HCT116 (cell line): ENCODE measurements around the gene SPDYE3. TPM values are rescaled to one million over a fixed set of nuclear protein-coding genes. Genes with fewer than 3 reads are reported as not detected.

ENCODE experiments used
- ATAC-seq: fragments of 200-7000 bp; cut with Tn5 transposase; 2 replicates; pipeline ENCODE4 v1.9.1; 2020; ENCODE audit warnings: mild to moderate bottlenecking, moderate library complexity
- BruUV-seq: library from RNA; stranded (reverse); fragments of 400-500 nt; replicated peaks from 2 replicates; lab custom pipeline; 2021; lab: Mats Ljungman, UMichigan
- CTCF ChIA-PET: fragments of 300-600 bp; sonication (Branson Sonifier 250); formaldehyde crosslinking; loops from one replicate; lab custom pipeline; 2021; ENCODE audit warnings: antibody characterized with exemption; lab: Charles Lee
- POLR2A ChIA-PET: fragments of 300-600, 350-600 bp; sonication (Branson Sonifier 250); formaldehyde crosslinking; loops from one replicate; lab custom pipeline; 2021; ENCODE audit warnings: antibody characterized with exemption; lab: Charles Lee
- RAD21 ChIA-PET, 2 experiments: fragments of 300-600 bp; sonication (Branson Sonifier 250); formaldehyde crosslinking; loops; one replicate each; lab custom pipeline; 2023; ENCODE audit warnings: low total read pairs in 2 of 2; ENCODE audit not compliant: uncharacterized antibody in 2 of 2, unreplicated experiment in 2 of 2, low non-redundant PET in 1 of 2; lab: Charles Lee
- DNase-seq: peaks from one replicate; pipeline ENCODE4 v3.0.0-alpha.2; 2010; ENCODE audit warnings: low read depth, low spot score
- H2AFZ ChIP-seq: fragments of 200-600 bp; shearing (Covaris generic), sonication (generic); 2 replicates; pipeline ENCODE4 v1.6.1; 2017; ENCODE audit warnings: low read depth, mixed run types, mixed read lengths, antibody characterized with exemption, low read length; ENCODE audit not compliant: poor library complexity, severe bottlenecking
- H3K27ac ChIP-seq: 2 replicates; pipeline ENCODE4 v1.5.1; 2012; ENCODE audit warnings: low read depth, low read length
- H3K27me3 ChIP-seq: fragments of 200-600 bp; sonication (generic); 2 replicates; pipeline ENCODE4 v1.6.1; 2016; ENCODE audit warnings: mixed run types, low read length, mixed read lengths; ENCODE audit not compliant: insufficient read depth
- H3K36me3 ChIP-seq, 2 experiments: fragments of 200-500 bp in 1 of 2; fragments of 200-600 bp in 1 of 2; sonication (Bioruptor generic) in 1 of 2; sonication (generic) in 1 of 2; 2 replicates each; pipeline versions ENCODE4 v1.5.1 to v1.6.1; 2014 to 2016; ENCODE audit warnings: low read length in 2 of 2, inconsistent platforms in 1 of 2, mixed read lengths in 1 of 2, mixed run types in 1 of 2; ENCODE audit not compliant: insufficient read depth in 2 of 2, control insufficient read depth in 1 of 2
- H3K4me1 ChIP-seq, 2 experiments: fragments of 200-600 bp in 1 of 2; sonication (generic) in 1 of 2; 2 replicates each; pipeline versions ENCODE4 v1.5.1 to v1.6.1; 2012 to 2017; ENCODE audit warnings: low read length in 2 of 2, inconsistent platforms in 1 of 2, mild to moderate bottlenecking in 1 of 2, mixed read lengths in 1 of 2, mixed run types in 1 of 2, moderate library complexity in 1 of 2; ENCODE audit not compliant: insufficient read depth in 2 of 2, control insufficient read depth in 1 of 2
- H3K4me2 ChIP-seq: fragments of 200-600 bp; sonication (generic); 2 replicates; pipeline ENCODE4 v1.6.1; 2017; ENCODE audit warnings: mixed run types, low read length, mixed read lengths
- H3K4me3 ChIP-seq, 2 experiments: fragments of 200-600 bp in 1 of 2; sonication (generic) in 1 of 2; replicated peaks in 1 of 2; 2 replicates each; pipeline ENCODE4 v1.5.1; 2011 to 2016; ENCODE audit warnings: low read length in 2 of 2, control low read depth in 1 of 2, low read depth in 1 of 2, mild to moderate bottlenecking in 1 of 2, mixed read lengths in 1 of 2, mixed run types in 1 of 2
- H3K79me2 ChIP-seq: fragments of 200-600 bp; sonication (generic); 2 replicates; pipeline ENCODE4 v1.6.1; 2017; ENCODE audit warnings: mild to moderate bottlenecking, mixed run types, low read length, moderate library complexity, mixed read lengths; ENCODE audit not compliant: insufficient read depth
- H3K9ac ChIP-seq: fragments of 200-600 bp; sonication (generic); 2 replicates; pipeline ENCODE4 v1.6.1; 2016; ENCODE audit warnings: low read length, mixed read lengths
- H3K9me2 ChIP-seq: fragments of 200-600 bp; sonication (generic), shearing (Covaris generic); 2 replicates; pipeline ENCODE4 v1.6.1; 2017; ENCODE audit warnings: mixed run types, mild to moderate bottlenecking, moderate library complexity; ENCODE audit not compliant: insufficient read depth
- H3K9me3 ChIP-seq, 2 experiments: fragments of 200-500 bp in 1 of 2; fragments of 200-600 bp in 1 of 2; sonication (Bioruptor generic) in 1 of 2; sonication (generic) in 1 of 2; 2 replicates each; pipeline ENCODE4 v1.6.1; 2014 to 2017; ENCODE audit warnings: low read length in 2 of 2, mixed read lengths in 2 of 2, inconsistent platforms in 1 of 2, low read depth in 1 of 2, mild to moderate bottlenecking in 1 of 2, mixed run types in 1 of 2, moderate library complexity in 1 of 2; ENCODE audit not compliant: control insufficient read depth in 1 of 2, insufficient read depth in 1 of 2
- H4K20me1 ChIP-seq: fragments of 200-600 bp; sonication (generic), shearing (Covaris generic); 2 replicates; pipeline ENCODE4 v1.6.1; 2017; ENCODE audit warnings: mixed run types, mild to moderate bottlenecking, moderate library complexity; ENCODE audit not compliant: insufficient read depth
- SP1 ChIP-seq: IDR thresholded peaks from 2 replicates; pipeline ENCODE4 v1.6.1; 2012; ENCODE audit warnings: low read depth
- SRF ChIP-seq: IDR thresholded peaks from 2 replicates; pipeline ENCODE4 v1.6.1; 2012; ENCODE audit warnings: low read depth
- TCF7L2 ChIP-seq: IDR thresholded peaks from 2 replicates; pipeline ENCODE4 v1.7.0; 2011; ENCODE audit warnings: borderline replicate concordance, inconsistent platforms; ENCODE audit not compliant: insufficient read depth, insufficient read length; ENCODE audit errors: extremely low read depth
- YY1 ChIP-seq: IDR thresholded peaks from 2 replicates; pipeline ENCODE4 v1.6.1; 2011; ENCODE audit warnings: low read length, low read depth, moderate library complexity, mild to moderate bottlenecking; ENCODE audit not compliant: insufficient replicate concordance; ENCODE audit errors: extremely low read depth
- intact Hi-C: fragments of 100-400 bp; cut with micrococcal nuclease; formaldehyde crosslinking; loops from 2 replicates; pipeline ENCODE4 v1.10.0; 2022
- total RNA-seq: library from RNA; stranded (reverse); gene quantifications from one replicate; pipeline ENCODE4 v1.2.1, GENCODE V29; 2021; ENCODE audit not compliant: unreplicated experiment
- TF ChIP-seq, protein P1 (sequence below): IDR thresholded peaks from 2 replicates; pipeline ENCODE4 v1.6.1; 2012
- TF ChIP-seq, protein P2 (sequence below): IDR thresholded peaks from 2 replicates; pipeline ENCODE4 v1.6.1; 2012; ENCODE audit warnings: low read depth

Gene SPDYE3
- total RNA-seq, 1 experiment from 2014 or later: not detected

DNA sequence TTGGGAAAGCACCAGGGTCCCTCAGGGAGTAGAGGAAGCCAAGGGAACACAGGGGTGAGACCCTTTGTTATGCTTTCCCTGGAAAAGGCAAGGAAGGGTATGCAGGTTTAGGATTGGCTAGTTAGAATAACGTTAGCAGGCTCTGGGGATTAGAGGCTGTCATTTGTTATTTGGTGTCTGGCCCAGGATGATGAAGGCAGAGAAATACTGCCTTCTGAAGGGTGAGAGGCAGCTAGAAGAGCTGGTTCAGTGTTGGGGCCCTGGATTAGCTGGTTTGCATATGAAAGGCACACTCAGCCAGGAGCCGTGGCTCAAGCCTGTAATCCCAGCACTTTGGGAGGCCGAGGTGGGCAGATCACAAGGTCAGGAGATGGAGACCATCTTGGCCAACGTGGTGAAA, 62.8 kb downstream of the SPDYE3 start:
- BruUV-seq: no TSS peak
- Histone ChIP-seq H3K79me2 (no peaks in the 10 kb centered on the region), H2AFZ (no peak overlapping the region), H3K9me2 (no peaks in the 10 kb centered on the region), H3K27ac (no peak overlapping the region), H4K20me1 (no peaks in the 10 kb centered on the region), H3K9me3 (no peaks in the 10 kb centered on the region), H3K9ac (no peak overlapping the region), H3K4me1 (no peaks in the 10 kb centered on the region), H3K4me2 (no peak overlapping the region), H3K36me3 (0 out of 4 replicates have a peak, but pooled peaks cover 0 to 2% of the 10 kb centered on the region in 2 experiments), H3K27me3 (no peaks in the 10 kb centered on the region), H3K4me3 (no peak overlapping the region)
- CTCF ChIA-PET: no interaction called here
- TF ChIP-seq TCF7L2 (no peak), YY1 (no peak), SRF (no peak), SP1 (no peak)
- TF ChIP-seq, protein P1, sequence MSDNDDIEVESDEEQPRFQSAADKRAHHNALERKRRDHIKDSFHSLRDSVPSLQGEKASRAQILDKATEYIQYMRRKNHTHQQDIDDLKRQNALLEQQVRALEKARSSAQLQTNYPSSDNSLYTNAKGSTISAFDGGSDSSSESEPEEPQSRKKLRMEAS: no peak
- TF ChIP-seq, protein P2, sequence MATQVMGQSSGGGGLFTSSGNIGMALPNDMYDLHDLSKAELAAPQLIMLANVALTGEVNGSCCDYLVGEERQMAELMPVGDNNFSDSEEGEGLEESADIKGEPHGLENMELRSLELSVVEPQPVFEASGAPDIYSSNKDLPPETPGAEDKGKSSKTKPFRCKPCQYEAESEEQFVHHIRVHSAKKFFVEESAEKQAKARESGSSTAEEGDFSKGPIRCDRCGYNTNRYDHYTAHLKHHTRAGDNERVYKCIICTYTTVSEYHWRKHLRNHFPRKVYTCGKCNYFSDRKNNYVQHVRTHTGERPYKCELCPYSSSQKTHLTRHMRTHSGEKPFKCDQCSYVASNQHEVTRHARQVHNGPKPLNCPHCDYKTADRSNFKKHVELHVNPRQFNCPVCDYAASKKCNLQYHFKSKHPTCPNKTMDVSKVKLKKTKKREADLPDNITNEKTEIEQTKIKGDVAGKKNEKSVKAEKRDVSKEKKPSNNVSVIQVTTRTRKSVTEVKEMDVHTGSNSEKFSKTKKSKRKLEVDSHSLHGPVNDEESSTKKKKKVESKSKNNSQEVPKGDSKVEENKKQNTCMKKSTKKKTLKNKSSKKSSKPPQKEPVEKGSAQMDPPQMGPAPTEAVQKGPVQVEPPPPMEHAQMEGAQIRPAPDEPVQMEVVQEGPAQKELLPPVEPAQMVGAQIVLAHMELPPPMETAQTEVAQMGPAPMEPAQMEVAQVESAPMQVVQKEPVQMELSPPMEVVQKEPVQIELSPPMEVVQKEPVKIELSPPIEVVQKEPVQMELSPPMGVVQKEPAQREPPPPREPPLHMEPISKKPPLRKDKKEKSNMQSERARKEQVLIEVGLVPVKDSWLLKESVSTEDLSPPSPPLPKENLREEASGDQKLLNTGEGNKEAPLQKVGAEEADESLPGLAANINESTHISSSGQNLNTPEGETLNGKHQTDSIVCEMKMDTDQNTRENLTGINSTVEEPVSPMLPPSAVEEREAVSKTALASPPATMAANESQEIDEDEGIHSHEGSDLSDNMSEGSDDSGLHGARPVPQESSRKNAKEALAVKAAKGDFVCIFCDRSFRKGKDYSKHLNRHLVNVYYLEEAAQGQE: no peak
- intact Hi-C loops: no loop called here
- DNase-seq: no peak
- no peak for ATAC-seq
- RAD21 ChIA-PET: no interaction called here
- POLR2A ChIA-PET: no interaction called here
